Naive thymus-derived CD4-positive, alpha-beta T cell (primary cell): ENCODE data around the gene PPP1R3A. TPM values are rescaled to one million over a fixed set of nuclear protein-coding genes. Genes with fewer than 3 reads are reported as not detected.
"Not testable (repeated sequence)": the region's sequence is repeated elsewhere in the genome, so short reads cannot be mapped to it uniquely, and the experiment has no call there.

ENCODE experiments used
- ATAC-seq: fragments of 150-1000 bp; cut with Tn5 transposase; 2 replicates; pipeline ENCODE4 v1.10.0; 2021; ENCODE audit warnings: mild to moderate bottlenecking, moderate library complexity
- CTCF ChIA-PET: fragments of 350-600 bp; sonication (Branson Sonifier 250); formaldehyde crosslinking; loops from one replicate; lab custom pipeline; 2021; ENCODE audit warnings: antibody characterized with exemption; lab: Charles Lee
- POLR2A ChIA-PET: fragments of 350-600 bp; sonication (Branson Sonifier 250); formaldehyde crosslinking; loops from one replicate; lab custom pipeline; 2021; ENCODE audit warnings: antibody characterized with exemption, inconsistent platforms; lab: Charles Lee
- DNase-seq, 9 donors: peaks; one replicate each; pipeline versions ENCODE4 v3.0.0 to v3.0.0-alpha.2; 2020 to 2022; ENCODE audit warnings: mixed read lengths in 1 of 9
- H3K27ac ChIP-seq: one replicate; pipeline ENCODE4 v1.7.0; 2013; ENCODE audit warnings: mild to moderate bottlenecking, low read depth, low read length, moderate library complexity
- H3K27me3 ChIP-seq, 2 donors: one replicate each; pipeline ENCODE4 v1.7.0; 2013; ENCODE audit warnings: low read length in 2 of 2, mild to moderate bottlenecking in 2 of 2, moderate library complexity in 2 of 2; ENCODE audit not compliant: control insufficient read depth in 2 of 2, insufficient read depth in 2 of 2
- H3K36me3 ChIP-seq, 3 experiments: 1 replicate in 2 of 3; 2 replicates in 1 of 3; pipeline ENCODE4 v1.7.0; 2013; ENCODE audit warnings: low read length in 3 of 3, mild to moderate bottlenecking in 3 of 3, moderate library complexity in 1 of 3; ENCODE audit not compliant: insufficient read depth in 3 of 3, control insufficient read depth in 2 of 3
- H3K4me1 ChIP-seq, 2 donors: one replicate each; pipeline ENCODE4 v1.7.0; 2013; ENCODE audit warnings: low read length in 2 of 2, mild to moderate bottlenecking in 2 of 2, moderate library complexity in 1 of 2; ENCODE audit not compliant: control insufficient read depth in 2 of 2, insufficient read depth in 2 of 2
- H3K4me3 ChIP-seq: 2 replicates; pipeline ENCODE4 v1.7.0; 2013; ENCODE audit warnings: mild to moderate bottlenecking, low read length
- H3K9me3 ChIP-seq, 3 experiments: 1 replicate in 2 of 3; 2 replicates in 1 of 3; pipeline ENCODE4 v1.7.0; 2013; ENCODE audit warnings: low read length in 3 of 3; ENCODE audit not compliant: control insufficient read depth in 2 of 3
- H3K27ac Mint-ChIP-seq, 9 donors: one replicate each; pipeline ENCODE4 v1.8.0; 2020 to 2022; ENCODE audit warnings: mixed read lengths in 9 of 9, mild to moderate bottlenecking in 8 of 9, moderate library complexity in 5 of 9, inconsistent platforms in 2 of 9
- H3K27me3 Mint-ChIP-seq, 5 donors: one replicate each; pipeline ENCODE4 v1.8.0; 2021 to 2022; ENCODE audit warnings: mixed read lengths in 5 of 5, mild to moderate bottlenecking in 1 of 5
- H3K36me3 Mint-ChIP-seq, 5 donors: one replicate each; pipeline ENCODE4 v1.8.0; 2020 to 2022; ENCODE audit warnings: mixed read lengths in 5 of 5, mild to moderate bottlenecking in 3 of 5, inconsistent platforms in 1 of 5
- H3K4me1 Mint-ChIP-seq, 7 donors: one replicate each; pipeline ENCODE4 v1.8.0; 2020 to 2022; ENCODE audit warnings: mixed read lengths in 7 of 7, mild to moderate bottlenecking in 3 of 7, inconsistent platforms in 1 of 7
- H3K4me3 Mint-ChIP-seq, 10 donors: one replicate each; pipeline ENCODE4 v1.8.0; 2020 to 2022; ENCODE audit warnings: mild to moderate bottlenecking in 10 of 10, mixed read lengths in 10 of 10, moderate library complexity in 6 of 10, inconsistent platforms in 2 of 10
- H3K9me3 Mint-ChIP-seq, 11 donors: one replicate each; pipeline ENCODE4 v1.8.0; 2020 to 2022; ENCODE audit warnings: mixed read lengths in 11 of 11, mild to moderate bottlenecking in 4 of 11, inconsistent platforms in 1 of 11, moderate library complexity in 1 of 11
- intact Hi-C, 2 donors: fragments of 100-400 bp; cut with micrococcal nuclease; formaldehyde crosslinking; loops; one replicate each; pipeline ENCODE4 v1.15.1; 2023
- polyA plus RNA-seq, 2 donors: library from polyadenylated mRNA; unstranded; fragments of 300-500 nt; fragmentation: Illumina TruSeq; gene quantifications; one replicate each; pipeline ENCODE4 v1.2.3, GENCODE V29; 2021
- total RNA-seq, 6 experiments: library from RNA in 5 of 6; stranded (reverse) in 5 of 6; gene quantifications; 1 replicate in 5 of 6; 2 replicates in 1 of 6; pipeline ENCODE4 v1.2.3 and lab custom pipeline; 2021 to 2026

PPP1R3A gene
- total and polyA plus RNA-seq, 7 experiments from 2014 or later, result not detected

DNA sequence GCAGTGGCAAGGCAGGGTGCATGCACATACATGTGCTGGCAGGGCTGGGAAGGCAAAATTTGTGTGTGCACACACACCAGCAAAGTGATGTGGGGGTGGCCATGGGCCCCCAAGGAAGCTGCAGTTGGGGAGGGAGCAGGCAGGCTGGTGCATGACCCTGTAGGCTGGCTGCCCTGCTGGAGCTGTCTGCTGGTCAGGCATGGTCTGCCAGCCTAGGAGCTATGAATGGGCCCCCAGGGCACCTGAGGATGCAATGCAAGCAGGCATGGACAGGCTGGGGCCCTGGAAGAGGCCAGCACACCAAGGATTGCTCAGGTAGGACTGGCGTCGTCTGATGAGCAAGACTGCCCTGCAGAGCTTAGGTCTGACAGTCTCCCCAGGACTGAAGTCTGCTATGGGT is 18.2 kb upstream of the PPP1R3A start:
- DNase-seq (no peak), ATAC-seq (no peak)
- no peak overlapping the region for H3K27ac Mint-ChIP-seq
- H3K27me3 ChIP-seq, result no peaks in the 10 kb centered on the region
- H3K4me3 ChIP-seq, result no peak overlapping the region
- no peaks in the 10 kb centered on the region for H3K4me1 Mint-ChIP-seq
- H3K9me3 Mint-ChIP-seq, result peaks cover 0 to 12% (median 4%) of the 10 kb centered on the region in 11 donors
- H3K36me3 Mint-ChIP-seq, result no peaks in the 10 kb centered on the region
- H3K27ac ChIP-seq, result no peak overlapping the region
- H3K36me3 ChIP-seq, result no peaks in the 10 kb centered on the region
- intact Hi-C loops, result no loop called here
- H3K27me3 Mint-ChIP-seq, result no peaks in the 10 kb centered on the region
- H3K9me3 ChIP-seq, result no peaks in the 10 kb centered on the region
- H3K4me3 Mint-ChIP-seq, result no peak overlapping the region
- no peaks in the 10 kb centered on the region for H3K4me1 ChIP-seq
- POLR2A ChIA-PET, result no interaction called here
- CTCF ChIA-PET, result no interaction called here

- Mint-ChIP-seq H3K36me3 (no peaks in the 10 kb centered on the region), H3K4me1 (no peaks in the 10 kb centered on the region), H3K9me3 (peaks cover 0 to 13% (median 4%) of the 10 kb centered on the region in 11 donors), H3K4me3 (no peak overlapping the region), H3K27me3 (no peaks in the 10 kb centered on the region), H3K27ac (no peak overlapping the region)
- DNase-seq, result no peak
- no peak for ATAC-seq
- intact Hi-C loops, result no loop called here
- ChIA-PET POLR2A (no interaction called here), CTCF (no interaction called here)
- Histone ChIP-seq H3K27me3 (no peaks in the 10 kb centered on the region), H3K36me3 (no peaks in the 10 kb centered on the region), H3K4me1 (no peaks in the 10 kb centered on the region), H3K4me3 (no peak overlapping the region), H3K27ac (no peak overlapping the region), H3K9me3 (no peaks in the 10 kb centered on the region)
Measured at GRCh38 chr7:113936535-113936934, 17.7 kb upstream of the PPP1R3A start.

DNA sequence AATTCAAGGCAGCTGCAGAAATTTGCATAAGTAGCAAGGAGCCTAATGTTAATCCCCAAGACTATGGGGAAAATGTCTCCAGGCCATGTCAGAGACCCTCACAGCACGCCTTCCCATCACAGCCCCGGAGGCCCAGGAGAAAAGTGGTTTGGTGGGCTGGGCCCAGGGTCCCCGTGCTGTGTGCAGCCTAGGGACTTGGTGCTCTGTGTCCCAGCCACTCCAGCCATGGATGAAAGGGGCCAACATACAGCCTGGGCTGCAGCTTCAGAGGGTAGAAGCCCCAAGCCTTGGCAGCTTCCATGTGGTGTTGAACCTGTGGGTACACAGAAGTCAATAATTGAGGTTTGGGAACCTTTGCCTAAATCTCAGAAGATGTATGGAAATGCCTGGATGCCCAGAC is 10.6 kb upstream of the PPP1R3A start:
- H3K4me1 Mint-ChIP-seq, H3K27ac Mint-ChIP-seq, H3K36me3 Mint-ChIP-seq, H3K27ac ChIP-seq, CTCF ChIA-PET, POLR2A ChIA-PET, DNase-seq, H3K27me3 Mint-ChIP-seq, H3K4me1 ChIP-seq, H3K36me3 ChIP-seq, H3K27me3 ChIP-seq, H3K4me3 Mint-ChIP-seq, intact Hi-C loops, H3K4me3 ChIP-seq, ATAC-seq, H3K9me3 ChIP-seq: not testable (repeated sequence)
- H3K9me3 Mint-ChIP-seq, result peaks cover 2 to 15% (median 8%) of the 10 kb centered on the region in 11 donors

- DNase-seq, result no peak
- intact Hi-C loops, result no loop called here
- ATAC-seq, result no peak
- H3K27me3 ChIP-seq, result no peaks in the 10 kb centered on the region
- no peak overlapping the region for H3K4me3 Mint-ChIP-seq
- H3K27me3 Mint-ChIP-seq, result no peaks in the 10 kb centered on the region
- H3K27ac Mint-ChIP-seq, result no peak overlapping the region
- peaks cover 2 to 9% (median 4%) of the 10 kb centered on the region in 11 donors for H3K9me3 Mint-ChIP-seq
- H3K4me1 Mint-ChIP-seq, result no peaks in the 10 kb centered on the region
- CTCF ChIA-PET, result no interaction called here
- H3K9me3 ChIP-seq, result no peaks in the 10 kb centered on the region
- H3K4me3 ChIP-seq, result no peak overlapping the region
- no peaks in the 10 kb centered on the region for H3K36me3 ChIP-seq
- POLR2A ChIA-PET, result no interaction called here
- no peak overlapping the region for H3K27ac ChIP-seq
- no peaks in the 10 kb centered on the region for H3K36me3 Mint-ChIP-seq
- no peaks in the 10 kb centered on the region for H3K4me1 ChIP-seq
Measured at GRCh38 chr7:113928112-113928511, 9.3 kb upstream of the PPP1R3A start.

GRCh38 chr7:113922049-113922448 is 3.2 kb upstream of the PPP1R3A start:
- no peaks in the 10 kb centered on the region for H3K36me3 ChIP-seq
- H3K27ac ChIP-seq, result no peak overlapping the region
- POLR2A ChIA-PET, result no interaction called here
- no peak overlapping the region for H3K27ac Mint-ChIP-seq
- no peaks in the 10 kb centered on the region for H3K36me3 Mint-ChIP-seq
- H3K4me3 Mint-ChIP-seq, result no peak overlapping the region
- H3K9me3 ChIP-seq, result no peaks in the 10 kb centered on the region
- H3K9me3 Mint-ChIP-seq, result peaks cover 0 to 2% (median 0%) of the 10 kb centered on the region in 11 donors
- no peaks in the 10 kb centered on the region for H3K27me3 ChIP-seq
- intact Hi-C loops, result no loop called here
- no peaks in the 10 kb centered on the region for H3K4me1 ChIP-seq
- H3K27me3 Mint-ChIP-seq, result no peaks in the 10 kb centered on the region
- H3K4me1 Mint-ChIP-seq, result no peaks in the 10 kb centered on the region
- no peak overlapping the region for H3K4me3 ChIP-seq
- DNase-seq, result no peak
- CTCF ChIA-PET, result no interaction called here
- ATAC-seq, result no peak

DNA sequence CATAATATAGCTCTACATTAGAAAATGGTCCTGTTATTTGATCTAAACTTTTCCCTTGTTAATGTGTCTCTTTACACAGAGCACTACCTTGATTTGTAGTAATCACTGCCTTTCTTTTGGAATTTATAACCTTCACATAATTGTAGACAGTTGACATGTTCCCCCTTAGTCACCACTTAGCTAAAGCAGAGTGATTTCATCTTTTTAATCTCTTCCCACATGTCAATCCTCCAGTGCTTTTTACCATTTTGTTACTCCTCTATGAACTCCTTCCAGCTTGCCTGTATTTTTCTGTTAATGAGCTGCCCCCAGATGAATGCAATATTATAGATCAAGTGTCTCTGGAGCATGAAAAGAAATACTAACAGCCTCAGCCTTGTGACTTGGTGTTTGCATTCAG is 2.6 kb upstream of the PPP1R3A start:
- no peaks in the 10 kb centered on the region for H3K36me3 Mint-ChIP-seq
- H3K4me1 ChIP-seq, result no peaks in the 10 kb centered on the region
- H3K9me3 ChIP-seq, result no peaks in the 10 kb centered on the region
- DNase-seq (no peak), ATAC-seq (no peak)
- H3K4me3 Mint-ChIP-seq, result no peak overlapping the region
- H3K4me3 ChIP-seq, result no peak overlapping the region
- intact Hi-C loops, result no loop called here
- POLR2A ChIA-PET, result no interaction called here
- CTCF ChIA-PET, result no interaction called here
- no peaks in the 10 kb centered on the region for H3K27me3 ChIP-seq
- no peak overlapping the region for H3K27ac Mint-ChIP-seq
- H3K36me3 ChIP-seq, result no peaks in the 10 kb centered on the region
- no peaks in the 10 kb centered on the region for H3K4me1 Mint-ChIP-seq
- H3K9me3 Mint-ChIP-seq, result peaks cover 0 to 2% (median 0%) of the 10 kb centered on the region in 11 donors
- no peaks in the 10 kb centered on the region for H3K27me3 Mint-ChIP-seq
- no peak overlapping the region for H3K27ac ChIP-seq

DNA sequence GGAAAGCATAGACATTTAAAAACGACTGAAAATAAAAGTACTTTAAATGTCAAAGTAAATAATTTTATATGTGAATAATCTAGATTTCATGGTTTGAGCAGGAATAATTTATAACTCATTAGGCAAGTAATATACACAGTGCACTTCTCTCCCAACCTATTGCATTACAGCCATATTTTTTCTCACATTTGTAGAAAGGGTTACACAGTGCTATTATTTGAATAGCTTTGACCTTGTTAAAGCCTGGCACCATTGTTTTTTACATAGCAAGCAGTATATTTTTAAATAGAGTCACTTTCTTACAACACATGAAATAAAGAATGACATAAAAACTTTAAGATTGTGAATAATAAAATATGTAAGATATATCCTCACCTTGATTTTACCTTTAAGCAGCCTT is 969 bp downstream of the PPP1R3A start:
- H3K27me3 Mint-ChIP-seq, result no peaks in the 10 kb centered on the region
- CTCF ChIA-PET, result no interaction called here
- H3K4me1 ChIP-seq, result no peaks in the 10 kb centered on the region
- no peak for DNase-seq
- intact Hi-C loops, result no loop called here
- H3K4me3 ChIP-seq, result no peak overlapping the region
- no peak overlapping the region for H3K4me3 Mint-ChIP-seq
- no peaks in the 10 kb centered on the region for H3K36me3 ChIP-seq
- POLR2A ChIA-PET, result no interaction called here
- H3K4me1 Mint-ChIP-seq, result no peaks in the 10 kb centered on the region
- ATAC-seq, result no peak
- H3K27me3 ChIP-seq, result no peaks in the 10 kb centered on the region
- no peaks in the 10 kb centered on the region for H3K9me3 ChIP-seq
- peak overlapping the region in 1 of 9 donors; percentile 28 for H3K27ac Mint-ChIP-seq
- H3K27ac ChIP-seq, result no peak overlapping the region
- no peaks in the 10 kb centered on the region for H3K36me3 Mint-ChIP-seq
- no peaks in the 10 kb centered on the region for H3K9me3 Mint-ChIP-seq
